WTC11 (cell line): ENCODE data around the gene MRPL2.

ENCODE experiments used
- TCF7 ChIP-seq: sonication (generic); formaldehyde crosslinking; IDR thresholded peaks from 2 replicates; pipeline ENCODE4 v1.8.0; 2022; ENCODE audit warnings: mild to moderate bottlenecking, low read depth, missing genetic modification reagents, moderate library complexity
- ZNF138 ChIP-seq: sonication (generic); formaldehyde crosslinking; conservative IDR thresholded peaks from 2 replicates; pipeline ENCODE4 v1.8.1; 2022; ENCODE audit warnings: mild to moderate bottlenecking, moderate library complexity, missing genetic modification reagents
- TF ChIP-seq, protein P1 (sequence below): fragments of 200-600 bp; IDR thresholded peaks from 2 replicates; pipeline ENCODE4 v1.8.0; 2022; ENCODE audit warnings: antibody characterized with exemption
- TF ChIP-seq, protein P2 (sequence below): sonication (generic); formaldehyde crosslinking; IDR thresholded peaks from 2 replicates; pipeline ENCODE4 v1.8.0; 2022; ENCODE audit warnings: mild to moderate bottlenecking, missing genetic modification reagents
- TF ChIP-seq, protein P3 (sequence below): fragments of 250-450 bp; sonication (Bioruptor Pico); IDR thresholded peaks from 2 replicates; pipeline ENCODE4 v1.9.0; 2021; ENCODE audit warnings: moderate library complexity, mild to moderate bottlenecking, inconsistent platforms, borderline replicate concordance
- TF ChIP-seq, protein P4 (sequence below): sonication (generic); formaldehyde crosslinking; IDR thresholded peaks from 2 replicates; pipeline ENCODE4 v1.8.1; 2023; ENCODE audit warnings: mild to moderate bottlenecking, missing genetic modification reagents, borderline replicate concordance
- TF ChIP-seq, protein P5 (sequence below): sonication (generic); formaldehyde crosslinking; IDR thresholded peaks from 2 replicates; pipeline ENCODE4 v1.8.1; 2022; ENCODE audit warnings: low read depth, mild to moderate bottlenecking, moderate library complexity, missing genetic modification reagents, borderline replicate concordance

DNA sequence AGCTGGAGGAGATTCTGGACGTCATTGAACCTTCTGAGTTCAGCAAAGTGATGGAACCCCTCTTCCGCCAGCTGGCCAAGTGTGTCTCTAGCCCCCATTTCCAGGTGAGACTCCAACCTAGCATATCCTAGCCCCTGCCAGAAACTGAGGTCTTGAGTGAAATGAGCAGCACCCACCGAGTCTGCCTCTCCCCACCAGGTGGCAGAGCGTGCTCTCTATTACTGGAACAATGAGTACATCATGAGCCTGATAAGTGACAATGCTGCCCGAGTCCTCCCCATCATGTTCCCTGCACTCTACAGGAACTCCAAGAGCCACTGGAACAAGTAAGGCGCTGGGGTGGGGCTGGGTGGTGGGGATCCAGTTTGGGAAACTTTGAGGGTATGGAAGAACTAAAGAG, 50.1 kb downstream of the MRPL2 start:
- no peak for TF ChIP-seq TCF7 (CRISPR knock-in tag)
- TF ChIP-seq, protein P1, sequence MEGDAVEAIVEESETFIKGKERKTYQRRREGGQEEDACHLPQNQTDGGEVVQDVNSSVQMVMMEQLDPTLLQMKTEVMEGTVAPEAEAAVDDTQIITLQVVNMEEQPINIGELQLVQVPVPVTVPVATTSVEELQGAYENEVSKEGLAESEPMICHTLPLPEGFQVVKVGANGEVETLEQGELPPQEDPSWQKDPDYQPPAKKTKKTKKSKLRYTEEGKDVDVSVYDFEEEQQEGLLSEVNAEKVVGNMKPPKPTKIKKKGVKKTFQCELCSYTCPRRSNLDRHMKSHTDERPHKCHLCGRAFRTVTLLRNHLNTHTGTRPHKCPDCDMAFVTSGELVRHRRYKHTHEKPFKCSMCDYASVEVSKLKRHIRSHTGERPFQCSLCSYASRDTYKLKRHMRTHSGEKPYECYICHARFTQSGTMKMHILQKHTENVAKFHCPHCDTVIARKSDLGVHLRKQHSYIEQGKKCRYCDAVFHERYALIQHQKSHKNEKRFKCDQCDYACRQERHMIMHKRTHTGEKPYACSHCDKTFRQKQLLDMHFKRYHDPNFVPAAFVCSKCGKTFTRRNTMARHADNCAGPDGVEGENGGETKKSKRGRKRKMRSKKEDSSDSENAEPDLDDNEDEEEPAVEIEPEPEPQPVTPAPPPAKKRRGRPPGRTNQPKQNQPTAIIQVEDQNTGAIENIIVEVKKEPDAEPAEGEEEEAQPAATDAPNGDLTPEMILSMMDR = no peak
- no peak for TF ChIP-seq ZNF138 (CRISPR knock-in tag)
- TF ChIP-seq, protein P2, sequence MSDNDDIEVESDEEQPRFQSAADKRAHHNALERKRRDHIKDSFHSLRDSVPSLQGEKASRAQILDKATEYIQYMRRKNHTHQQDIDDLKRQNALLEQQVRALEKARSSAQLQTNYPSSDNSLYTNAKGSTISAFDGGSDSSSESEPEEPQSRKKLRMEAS = no peak
- TF ChIP-seq, protein P3, sequence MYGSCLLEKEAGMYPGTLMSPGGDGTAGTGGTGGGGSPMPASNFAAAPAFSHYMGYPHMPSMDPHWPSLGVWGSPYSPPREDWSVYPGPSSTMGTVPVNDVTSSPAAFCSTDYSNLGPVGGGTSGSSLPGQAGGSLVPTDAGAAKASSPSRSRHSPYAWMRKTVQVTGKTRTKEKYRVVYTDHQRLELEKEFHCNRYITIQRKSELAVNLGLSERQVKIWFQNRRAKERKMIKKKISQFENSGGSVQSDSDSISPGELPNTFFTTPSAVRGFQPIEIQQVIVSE = no peak
- TF ChIP-seq, protein P4, sequence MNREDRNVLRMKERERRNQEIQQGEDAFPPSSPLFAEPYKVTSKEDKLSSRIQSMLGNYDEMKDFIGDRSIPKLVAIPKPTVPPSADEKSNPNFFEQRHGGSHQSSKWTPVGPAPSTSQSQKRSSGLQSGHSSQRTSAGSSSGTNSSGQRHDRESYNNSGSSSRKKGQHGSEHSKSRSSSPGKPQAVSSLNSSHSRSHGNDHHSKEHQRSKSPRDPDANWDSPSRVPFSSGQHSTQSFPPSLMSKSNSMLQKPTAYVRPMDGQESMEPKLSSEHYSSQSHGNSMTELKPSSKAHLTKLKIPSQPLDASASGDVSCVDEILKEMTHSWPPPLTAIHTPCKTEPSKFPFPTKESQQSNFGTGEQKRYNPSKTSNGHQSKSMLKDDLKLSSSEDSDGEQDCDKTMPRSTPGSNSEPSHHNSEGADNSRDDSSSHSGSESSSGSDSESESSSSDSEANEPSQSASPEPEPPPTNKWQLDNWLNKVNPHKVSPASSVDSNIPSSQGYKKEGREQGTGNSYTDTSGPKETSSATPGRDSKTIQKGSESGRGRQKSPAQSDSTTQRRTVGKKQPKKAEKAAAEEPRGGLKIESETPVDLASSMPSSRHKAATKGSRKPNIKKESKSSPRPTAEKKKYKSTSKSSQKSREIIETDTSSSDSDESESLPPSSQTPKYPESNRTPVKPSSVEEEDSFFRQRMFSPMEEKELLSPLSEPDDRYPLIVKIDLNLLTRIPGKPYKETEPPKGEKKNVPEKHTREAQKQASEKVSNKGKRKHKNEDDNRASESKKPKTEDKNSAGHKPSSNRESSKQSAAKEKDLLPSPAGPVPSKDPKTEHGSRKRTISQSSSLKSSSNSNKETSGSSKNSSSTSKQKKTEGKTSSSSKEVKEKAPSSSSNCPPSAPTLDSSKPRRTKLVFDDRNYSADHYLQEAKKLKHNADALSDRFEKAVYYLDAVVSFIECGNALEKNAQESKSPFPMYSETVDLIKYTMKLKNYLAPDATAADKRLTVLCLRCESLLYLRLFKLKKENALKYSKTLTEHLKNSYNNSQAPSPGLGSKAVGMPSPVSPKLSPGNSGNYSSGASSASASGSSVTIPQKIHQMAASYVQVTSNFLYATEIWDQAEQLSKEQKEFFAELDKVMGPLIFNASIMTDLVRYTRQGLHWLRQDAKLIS (CRISPR knock-in tag) = no peak
- TF ChIP-seq, protein P5, sequence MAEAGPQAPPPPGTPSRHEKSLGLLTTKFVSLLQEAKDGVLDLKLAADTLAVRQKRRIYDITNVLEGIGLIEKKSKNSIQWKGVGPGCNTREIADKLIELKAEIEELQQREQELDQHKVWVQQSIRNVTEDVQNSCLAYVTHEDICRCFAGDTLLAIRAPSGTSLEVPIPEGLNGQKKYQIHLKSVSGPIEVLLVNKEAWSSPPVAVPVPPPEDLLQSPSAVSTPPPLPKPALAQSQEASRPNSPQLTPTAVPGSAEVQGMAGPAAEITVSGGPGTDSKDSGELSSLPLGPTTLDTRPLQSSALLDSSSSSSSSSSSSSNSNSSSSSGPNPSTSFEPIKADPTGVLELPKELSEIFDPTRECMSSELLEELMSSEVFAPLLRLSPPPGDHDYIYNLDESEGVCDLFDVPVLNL (CRISPR knock-in tag) = no peak
